Chondrocyte (in vitro differentiated cells): ENCODE measurements around the gene MALT1. TPM values are rescaled to one million over a fixed set of nuclear protein-coding genes. Genes with fewer than 3 reads are reported as not detected.

Source experiments
- DNase-seq: peaks from one replicate; pipeline ENCODE4 v3.0.0; 2021; ENCODE audit warnings: mixed read lengths, low spot score
- H3K27ac Mint-ChIP-seq: one replicate; pipeline ENCODE4 v1.8.0; 2021; ENCODE audit warnings: mild to moderate bottlenecking, moderate library complexity, mixed read lengths; ENCODE audit not compliant: unreplicated experiment
- H3K27me3 Mint-ChIP-seq: 2 replicates; pipeline ENCODE4 v1.8.0; 2021; ENCODE audit warnings: low read depth, mixed read lengths
- H3K36me3 Mint-ChIP-seq: 2 replicates; pipeline ENCODE4 v1.8.0; 2021; ENCODE audit warnings: low read depth, mixed read lengths
- H3K4me1 Mint-ChIP-seq: 2 replicates; pipeline ENCODE4 v1.8.0; 2021; ENCODE audit warnings: low read depth, mild to moderate bottlenecking, mixed read lengths
- H3K4me3 Mint-ChIP-seq: one replicate; pipeline ENCODE4 v1.8.0; 2021; ENCODE audit warnings: mild to moderate bottlenecking, moderate library complexity, mixed read lengths; ENCODE audit not compliant: unreplicated experiment
- H3K9me3 Mint-ChIP-seq: 2 replicates; pipeline ENCODE4 v1.8.0; 2021; ENCODE audit warnings: low read depth, mixed read lengths
- total RNA-seq: library from RNA; stranded (reverse); gene quantifications from 3 replicates; pipeline ENCODE4 v1.2.1, GENCODE V29; 2021
- TF ChIP-seq, protein P1 (sequence below): fragments of 200-600 bp; sonication (generic); IDR thresholded peaks from 2 replicates; pipeline ENCODE4 v1.5.0; 2021; ENCODE audit warnings: antibody characterized with exemption, mild to moderate bottlenecking, moderate library complexity

The MALT1 gene
- total RNA-seq, 1 donor from 2014 or later, result 17.4 TPM

DNA sequence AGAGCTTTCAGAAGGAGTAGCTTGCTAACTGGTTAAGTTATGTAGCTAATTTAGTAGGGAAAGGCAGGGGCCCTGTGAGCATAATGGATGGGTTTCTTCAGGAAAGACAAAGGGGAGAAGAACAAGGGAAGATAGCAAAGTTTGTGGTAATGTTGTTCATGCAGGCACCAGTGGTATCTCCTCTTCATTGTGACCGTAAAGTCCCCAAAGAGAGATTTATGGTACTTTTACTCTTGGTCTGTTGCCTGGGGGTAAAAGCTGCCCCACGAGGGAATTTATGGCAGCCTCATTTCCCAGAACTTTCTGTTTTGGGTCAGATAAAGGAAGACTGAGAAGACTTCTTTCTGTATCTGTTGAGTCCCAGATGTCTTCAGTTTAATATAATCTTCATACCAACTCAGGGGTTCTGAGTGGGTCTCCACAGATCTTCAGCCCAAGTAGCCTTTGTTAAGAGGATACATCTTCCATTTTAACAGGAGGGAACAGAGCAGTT, 27.5 kb downstream of the MALT1 start:
- no peaks in the 10 kb centered on the region for H3K27me3 Mint-ChIP-seq
- no peaks in the 10 kb centered on the region for H3K9me3 Mint-ChIP-seq
- no peak overlapping the region for H3K4me3 Mint-ChIP-seq
- TF ChIP-seq, protein P1, sequence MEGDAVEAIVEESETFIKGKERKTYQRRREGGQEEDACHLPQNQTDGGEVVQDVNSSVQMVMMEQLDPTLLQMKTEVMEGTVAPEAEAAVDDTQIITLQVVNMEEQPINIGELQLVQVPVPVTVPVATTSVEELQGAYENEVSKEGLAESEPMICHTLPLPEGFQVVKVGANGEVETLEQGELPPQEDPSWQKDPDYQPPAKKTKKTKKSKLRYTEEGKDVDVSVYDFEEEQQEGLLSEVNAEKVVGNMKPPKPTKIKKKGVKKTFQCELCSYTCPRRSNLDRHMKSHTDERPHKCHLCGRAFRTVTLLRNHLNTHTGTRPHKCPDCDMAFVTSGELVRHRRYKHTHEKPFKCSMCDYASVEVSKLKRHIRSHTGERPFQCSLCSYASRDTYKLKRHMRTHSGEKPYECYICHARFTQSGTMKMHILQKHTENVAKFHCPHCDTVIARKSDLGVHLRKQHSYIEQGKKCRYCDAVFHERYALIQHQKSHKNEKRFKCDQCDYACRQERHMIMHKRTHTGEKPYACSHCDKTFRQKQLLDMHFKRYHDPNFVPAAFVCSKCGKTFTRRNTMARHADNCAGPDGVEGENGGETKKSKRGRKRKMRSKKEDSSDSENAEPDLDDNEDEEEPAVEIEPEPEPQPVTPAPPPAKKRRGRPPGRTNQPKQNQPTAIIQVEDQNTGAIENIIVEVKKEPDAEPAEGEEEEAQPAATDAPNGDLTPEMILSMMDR, result no peak
- H3K27ac Mint-ChIP-seq, result no peak overlapping the region
- H3K4me1 Mint-ChIP-seq, result peaks cover 3% of the 10 kb centered on the region
- DNase-seq, result no peak
- H3K36me3 Mint-ChIP-seq, result peaks cover 20% of the 10 kb centered on the region

- Mint-ChIP-seq H3K4me3 (no peak overlapping the region), H3K27me3 (no peaks in the 10 kb centered on the region)
- TF ChIP-seq, protein P1, result no peak
Observed at GRCh38 chr18:58699551-58699950, 28.3 kb downstream of the MALT1 start.

DNA sequence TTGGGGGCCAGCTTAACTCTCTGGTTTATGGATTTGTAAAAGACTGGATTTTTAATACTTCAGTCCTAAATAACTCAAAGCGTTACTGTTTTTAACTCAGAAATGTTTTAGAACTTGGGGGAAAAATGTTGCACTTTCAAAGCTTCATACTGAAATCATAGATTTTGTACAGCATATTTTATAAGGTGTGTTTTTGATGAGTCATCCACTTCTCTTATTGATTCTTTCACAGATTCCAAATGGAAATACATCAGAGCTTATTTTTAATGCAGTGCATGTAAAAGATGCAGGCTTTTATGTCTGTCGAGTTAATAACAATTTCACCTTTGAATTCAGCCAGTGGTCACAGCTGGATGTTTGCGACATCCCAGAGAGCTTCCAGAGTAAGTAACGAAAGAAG, 28.9 kb downstream of the MALT1 start:
- Mint-ChIP-seq H3K4me3 (no peak overlapping the region), H3K27ac (no peak overlapping the region), H3K27me3 (no peaks in the 10 kb centered on the region), H3K36me3 (peaks cover 21% of the 10 kb centered on the region), H3K4me1 (peaks cover 3% of the 10 kb centered on the region), H3K9me3 (no peaks in the 10 kb centered on the region)
- no peak for DNase-seq
- TF ChIP-seq, protein P1, result no peak

More at GRCh38 chr18:58699551-58699950, 28.3 kb downstream of the MALT1 start:
- Mint-ChIP-seq H3K4me1 (peaks cover 3% of the 10 kb centered on the region), H3K27ac (no peak overlapping the region), H3K9me3 (no peaks in the 10 kb centered on the region), H3K36me3 (peaks cover 20% of the 10 kb centered on the region)
- DNase-seq, result no peak

- TF ChIP-seq, protein P1, result no peak
- Mint-ChIP-seq H3K4me3 (no peak overlapping the region), H3K27me3 (no peaks in the 10 kb centered on the region), H3K9me3 (no peaks in the 10 kb centered on the region), H3K4me1 (peaks cover 14% of the 10 kb centered on the region), H3K36me3 (peaks cover 13% of the 10 kb centered on the region), H3K27ac (no peak overlapping the region)
- no peak for DNase-seq
Observed at GRCh38 chr18:58712930-58713329, 41.7 kb downstream of the MALT1 start.

DNA sequence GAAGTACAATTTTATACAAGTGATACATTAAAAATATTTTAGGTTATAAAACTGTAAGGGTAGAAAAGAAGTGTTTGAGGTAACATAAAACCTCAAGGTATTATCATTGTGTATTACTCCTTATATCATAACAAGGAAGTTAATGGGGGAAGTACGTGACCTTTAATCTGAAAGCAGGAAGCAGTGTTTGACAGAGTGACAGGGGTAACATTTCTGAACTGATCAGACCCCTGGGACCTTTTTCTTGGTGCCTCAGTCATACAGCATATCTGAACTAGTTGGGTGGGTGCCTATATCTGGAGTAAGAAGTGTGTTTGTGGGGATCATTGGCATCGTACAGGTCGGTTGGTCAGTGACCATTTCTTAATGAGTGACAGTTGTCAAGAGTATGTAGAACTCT, 43.0 kb downstream of the MALT1 start:
- peaks cover 14% of the 10 kb centered on the region for H3K4me1 Mint-ChIP-seq
- no peaks in the 10 kb centered on the region for H3K9me3 Mint-ChIP-seq
- no peak overlapping the region for H3K4me3 Mint-ChIP-seq
- no peak overlapping the region for H3K27ac Mint-ChIP-seq
- DNase-seq, result no peak
- H3K36me3 Mint-ChIP-seq, result peaks cover 13% of the 10 kb centered on the region
- TF ChIP-seq, protein P1, result no peak
- no peaks in the 10 kb centered on the region for H3K27me3 Mint-ChIP-seq
